Thoracic aorta (tissue), 2 donors: ENCODE data around the gene NTRK2. TPM values are rescaled to one million over a fixed set of nuclear protein-coding genes. Genes with fewer than 3 reads are reported as not detected.

Experiments used
- ATAC-seq: fragments of 150-250 bp; one replicate; pipeline ENCODE4 v1.8.0; 2017; ENCODE audit warnings: low read depth; ENCODE audit not compliant: insufficient number of reproducible peaks, low FRiP score
- DNase-seq: peaks from one replicate; pipeline ENCODE4 v3.0.0-alpha.2; 2020; ENCODE audit warnings: low spot score
- H3K27ac ChIP-seq, 2 donors: fragments of 200-600 bp; sonication (generic); 1 replicate in 1 of 2; 2 replicates in 1 of 2; pipeline ENCODE4 v1.5.1; 2016; ENCODE audit warnings: mild to moderate bottlenecking in 2 of 2, moderate library complexity in 2 of 2
- H3K27me3 ChIP-seq: fragments of 200-600 bp; sonication (generic); replicated peaks from 2 replicates; pipeline ENCODE4 v1.6.0; 2016; ENCODE audit warnings: mild to moderate bottlenecking; ENCODE audit not compliant: insufficient read depth
- H3K36me3 ChIP-seq: fragments of 200-600 bp; sonication (generic); one replicate; pipeline ENCODE4 v1.5.1; 2016
- H3K4me1 ChIP-seq, 2 donors: fragments of 200-600 bp; sonication (generic); 1 replicate in 1 of 2; 2 replicates in 1 of 2; pipeline versions ENCODE4 v1.5.1 to v1.6.0; 2016; ENCODE audit warnings: low read depth in 2 of 2, mild to moderate bottlenecking in 1 of 2; ENCODE audit not compliant: control insufficient read depth in 1 of 2
- H3K4me3 ChIP-seq: fragments of 200-600 bp; sonication (generic); 2 replicates; pipeline ENCODE4 v1.5.1; 2016; ENCODE audit warnings: mild to moderate bottlenecking
- H3K9me3 ChIP-seq: fragments of 200-600 bp; sonication (generic); 2 replicates; pipeline ENCODE4 v1.5.1; 2016
- CTCF ChIP-seq: fragments of 200-600 bp; sonication (generic); IDR thresholded peaks from one replicate; pipeline ENCODE4 v1.5.1; 2019; ENCODE audit warnings: antibody characterized with exemption
- total RNA-seq, 2 donors: library from RNA; depleted of rRNA; stranded (reverse); fragments of >200 nt; gene quantifications; one replicate each; pipeline versions ENCODE4 v1.1.0 to v1.2.3, GENCODE V29; 2016

Gene NTRK2
- total RNA-seq, result 10 to 100 TPM; 12.6 to 27.9 TPM

GRCh38 chr9:84669288-84670137 is at the start of gene NTRK2:
TSS of gene NTRK2 (plus strand) at chr9:84669729. CDS start at chr9:84670749, 1,020 bp downstream.
- no peak for ATAC-seq
- Histone ChIP-seq H3K4me1 (peaks cover 5 to 25% of the 10 kb centered on the region in 2 donors), H3K9me3 (peaks cover 2% of the 10 kb centered on the region), H3K36me3 (no peaks in the 10 kb centered on the region), H3K27me3 (no peaks in the 10 kb centered on the region), H3K4me3 (peak within 1 kb of the TSS; percentile 75), H3K27ac (peak within 1 kb of the TSS; percentile 5 to 24)
- no peak for TF ChIP-seq CTCF
- no peak for DNase-seq

GRCh38 chr9:84620338-84620737 is 49.2 kb upstream of the NTRK2 start:
- Histone ChIP-seq H3K4me3 (no peak overlapping the region), H3K27me3 (no peaks in the 10 kb centered on the region), H3K36me3 (no peaks in the 10 kb centered on the region), H3K9me3 (no peaks in the 10 kb centered on the region), H3K4me1 (no peaks in the 10 kb centered on the region), H3K27ac (no peak overlapping the region)
- no peak for TF ChIP-seq CTCF
- no peak for ATAC-seq
- DNase-seq, result no peak

- DNase-seq, result no peak
- no peak overlapping the region for H3K27ac ChIP-seq
- TF ChIP-seq CTCF, result no peak
Measured at GRCh38 chr9:84621811-84622210, 47.7 kb upstream of the NTRK2 start.

GRCh38 chr9:84622981-84623380 is 46.5 kb upstream of the NTRK2 start:
- Histone ChIP-seq H3K36me3 (no peaks in the 10 kb centered on the region), H3K27ac (no peak overlapping the region), H3K27me3 (no peaks in the 10 kb centered on the region), H3K4me1 (no peaks in the 10 kb centered on the region), H3K4me3 (no peak overlapping the region), H3K9me3 (no peaks in the 10 kb centered on the region)
- DNase-seq (no peak), ATAC-seq (no peak)
- no peak for TF ChIP-seq CTCF

More at GRCh38 chr9:84621811-84622210, 47.7 kb upstream of the NTRK2 start:
- no peaks in the 10 kb centered on the region for H3K9me3 ChIP-seq
- no peaks in the 10 kb centered on the region for H3K4me1 ChIP-seq
- no peaks in the 10 kb centered on the region for H3K36me3 ChIP-seq
- no peak overlapping the region for H3K4me3 ChIP-seq
- H3K27me3 ChIP-seq, result no peaks in the 10 kb centered on the region
- no peak for ATAC-seq

GRCh38 chr9:84636436-84636835 is 33.1 kb upstream of the NTRK2 start:
- Histone ChIP-seq H3K9me3 (peaks cover 6% of the 10 kb centered on the region), H3K27me3 (no peaks in the 10 kb centered on the region), H3K4me1 (no peaks in the 10 kb centered on the region), H3K27ac (no peak overlapping the region), H3K4me3 (no peak overlapping the region), H3K36me3 (no peaks in the 10 kb centered on the region)
- ATAC-seq (no peak), DNase-seq (no peak)
- no peak for TF ChIP-seq CTCF
